ENCODE measurements around the gene TMEM156. TPM values are rescaled to one million over a fixed set of nuclear protein-coding genes. Genes with fewer than 3 reads are reported as not detected.
"Not testable (repeated sequence)": the region's sequence is repeated elsewhere in the genome, so short reads cannot be mapped to it uniquely, and the experiment has no call there.

Gene TMEM156
- total RNA-seq, 1 donor from 2014 or later: not detected

DNA sequence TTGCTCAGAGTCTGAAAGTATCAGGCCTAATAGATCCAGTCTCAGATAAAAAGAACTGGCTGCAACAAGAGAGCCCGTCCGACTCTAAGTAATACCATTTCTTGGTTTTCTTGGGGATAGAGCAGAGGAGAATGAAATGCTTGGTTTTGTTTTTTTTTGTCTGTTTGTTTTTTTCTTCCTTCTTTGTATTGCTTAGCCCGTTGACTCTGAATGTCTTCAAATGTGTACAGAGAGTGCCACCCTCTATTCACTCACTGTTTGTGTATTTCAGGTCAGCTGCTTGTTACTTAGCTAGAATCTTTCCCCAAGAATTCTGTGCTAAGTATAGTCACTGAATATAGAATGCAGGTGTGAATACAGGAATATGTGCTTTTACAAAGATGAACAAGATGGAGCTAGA, 5.7 kb upstream of the TMEM156 start:
- no peaks in the 10 kb centered on the region for H3K9me3 Mint-ChIP-seq (ENCODE audit: low read depth)
- peak overlapping the region; percentile 94 for H3K27ac Mint-ChIP-seq
- no peaks in the 10 kb centered on the region for H3K27me3 Mint-ChIP-seq
- H3K4me1 Mint-ChIP-seq (ENCODE audit: low read depth): peaks cover 30% of the 10 kb centered on the region
- no peaks in the 10 kb centered on the region for H3K36me3 Mint-ChIP-seq (ENCODE audit: insufficient read depth)
- TF ChIP-seq, protein P1, sequence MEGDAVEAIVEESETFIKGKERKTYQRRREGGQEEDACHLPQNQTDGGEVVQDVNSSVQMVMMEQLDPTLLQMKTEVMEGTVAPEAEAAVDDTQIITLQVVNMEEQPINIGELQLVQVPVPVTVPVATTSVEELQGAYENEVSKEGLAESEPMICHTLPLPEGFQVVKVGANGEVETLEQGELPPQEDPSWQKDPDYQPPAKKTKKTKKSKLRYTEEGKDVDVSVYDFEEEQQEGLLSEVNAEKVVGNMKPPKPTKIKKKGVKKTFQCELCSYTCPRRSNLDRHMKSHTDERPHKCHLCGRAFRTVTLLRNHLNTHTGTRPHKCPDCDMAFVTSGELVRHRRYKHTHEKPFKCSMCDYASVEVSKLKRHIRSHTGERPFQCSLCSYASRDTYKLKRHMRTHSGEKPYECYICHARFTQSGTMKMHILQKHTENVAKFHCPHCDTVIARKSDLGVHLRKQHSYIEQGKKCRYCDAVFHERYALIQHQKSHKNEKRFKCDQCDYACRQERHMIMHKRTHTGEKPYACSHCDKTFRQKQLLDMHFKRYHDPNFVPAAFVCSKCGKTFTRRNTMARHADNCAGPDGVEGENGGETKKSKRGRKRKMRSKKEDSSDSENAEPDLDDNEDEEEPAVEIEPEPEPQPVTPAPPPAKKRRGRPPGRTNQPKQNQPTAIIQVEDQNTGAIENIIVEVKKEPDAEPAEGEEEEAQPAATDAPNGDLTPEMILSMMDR (IDR thresholded peaks at IDR 0.05; ENCODE audit: unreplicated experiment): no peak
- DNase-seq (ENCODE audit: low spot score, unreplicated experiment): no peak
- no peak overlapping the region for H3K4me3 Mint-ChIP-seq (ENCODE audit: low read depth)

DNA sequence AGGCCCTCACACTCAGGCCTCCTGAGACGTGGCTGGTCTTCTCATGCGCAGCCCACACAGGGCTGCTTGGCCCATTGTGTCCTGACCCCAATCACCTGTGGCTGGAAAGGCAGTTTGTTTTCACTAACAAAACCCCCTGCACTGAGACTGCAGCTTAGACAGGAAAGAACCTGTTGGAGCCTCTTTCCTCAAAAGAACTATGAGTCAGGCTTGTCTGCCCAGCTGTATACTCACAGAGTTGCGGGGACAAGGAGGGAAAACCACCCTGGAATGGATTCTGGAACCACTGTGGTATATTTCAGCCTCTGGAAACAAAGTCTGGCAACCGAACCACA, 5.2 kb upstream of the TMEM156 start:
- Mint-ChIP-seq H3K4me1 (ENCODE audit: low read depth) (peaks cover 28% of the 10 kb centered on the region), H3K36me3 (ENCODE audit: insufficient read depth) (no peaks in the 10 kb centered on the region), H3K4me3 (ENCODE audit: low read depth) (no peak overlapping the region), H3K27ac (peak overlapping the region; percentile 94), H3K27me3 (no peaks in the 10 kb centered on the region), H3K9me3 (ENCODE audit: low read depth) (no peaks in the 10 kb centered on the region)
- TF ChIP-seq, protein P1 (IDR thresholded peaks at IDR 0.05; ENCODE audit: unreplicated experiment): no peak
- DNase-seq (ENCODE audit: low spot score, unreplicated experiment): no peak

DNA sequence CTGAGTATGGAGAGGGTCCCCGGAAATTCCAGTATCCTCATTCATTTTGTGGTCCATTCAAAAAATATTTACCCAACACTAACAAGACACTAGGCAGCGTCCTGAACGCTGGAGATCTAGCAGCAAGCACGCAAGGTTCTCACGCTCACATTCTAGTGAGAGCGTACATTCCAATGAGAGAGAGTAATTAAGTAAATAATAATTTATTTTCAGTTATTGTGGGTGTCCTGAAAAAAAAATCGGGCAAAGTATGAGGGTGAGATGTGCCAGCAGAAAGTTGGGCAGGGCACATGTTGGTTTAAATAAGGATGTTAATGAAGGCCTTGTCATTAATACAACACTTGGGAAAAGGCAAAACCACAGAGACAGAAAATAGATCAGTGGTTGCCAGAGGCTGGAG, 4.0 kb upstream of the TMEM156 start:
- no peak for DNase-seq (ENCODE audit: low spot score, unreplicated experiment)
- TF ChIP-seq, protein P1 (IDR thresholded peaks at IDR 0.05; ENCODE audit: unreplicated experiment): no peak
- peaks cover 23% of the 10 kb centered on the region for H3K4me1 Mint-ChIP-seq (ENCODE audit: low read depth)
- H3K27ac Mint-ChIP-seq: peak overlapping the region; percentile 93
- no peaks in the 10 kb centered on the region for H3K9me3 Mint-ChIP-seq (ENCODE audit: low read depth)
- no peaks in the 10 kb centered on the region for H3K27me3 Mint-ChIP-seq
- no peaks in the 10 kb centered on the region for H3K36me3 Mint-ChIP-seq (ENCODE audit: insufficient read depth)
- no peak overlapping the region for H3K4me3 Mint-ChIP-seq (ENCODE audit: low read depth)

DNA sequence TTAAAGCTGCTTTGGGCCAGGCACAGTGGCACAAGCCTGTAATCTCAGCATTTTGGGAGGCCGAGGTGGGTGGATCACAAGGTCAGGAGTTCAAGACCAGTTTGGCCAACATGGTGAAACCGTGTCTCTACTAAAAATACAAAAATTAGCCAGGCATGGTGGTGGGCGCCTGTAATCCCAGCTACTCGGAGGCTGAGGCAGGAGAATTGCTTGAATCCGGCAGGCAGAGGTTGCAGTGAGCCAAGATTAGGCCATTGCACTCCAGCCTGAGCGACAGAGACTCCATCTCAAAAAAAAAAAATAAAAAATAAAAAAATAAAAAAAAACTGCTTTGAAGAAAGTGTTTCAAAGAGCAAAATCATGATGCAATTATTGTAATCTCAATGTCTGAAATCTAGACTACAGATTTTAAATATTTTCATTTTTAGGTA, 604 bp downstream of the TMEM156 start:
- not testable (repeated sequence) for H3K27me3 Mint-ChIP-seq; DNase-seq (ENCODE audit: low spot score, unreplicated experiment); H3K4me3 Mint-ChIP-seq (ENCODE audit: low read depth); H3K9me3 Mint-ChIP-seq (ENCODE audit: low read depth); H3K27ac Mint-ChIP-seq; H3K36me3 Mint-ChIP-seq (ENCODE audit: insufficient read depth); H3K4me1 Mint-ChIP-seq (ENCODE audit: low read depth)

DNA sequence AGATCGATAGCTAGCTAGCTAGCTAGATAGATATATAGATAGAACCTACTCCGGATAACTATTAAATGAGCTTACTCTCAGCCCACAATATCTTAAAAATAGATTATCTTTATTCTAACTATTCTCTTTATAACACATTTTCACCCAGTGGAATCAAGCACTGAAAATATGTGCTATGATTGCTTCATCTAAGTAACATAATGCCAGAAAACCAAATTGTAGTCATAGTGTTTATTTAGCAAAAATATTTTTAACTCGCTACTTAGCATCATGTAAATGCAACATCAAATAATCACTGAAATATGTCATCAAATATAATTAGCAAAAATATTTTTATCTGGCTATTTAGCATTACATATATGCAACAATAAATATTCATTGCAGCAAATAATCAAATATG, 1.5 kb downstream of the TMEM156 start:
- no peaks in the 10 kb centered on the region for H3K36me3 Mint-ChIP-seq (ENCODE audit: insufficient read depth)
- no peak overlapping the region for H3K27ac Mint-ChIP-seq
- H3K27me3 Mint-ChIP-seq: no peaks in the 10 kb centered on the region
- TF ChIP-seq, protein P1 (IDR thresholded peaks at IDR 0.05; ENCODE audit: unreplicated experiment): no peak
- no peak overlapping the region for H3K4me3 Mint-ChIP-seq (ENCODE audit: low read depth)
- peaks cover 1% of the 10 kb centered on the region for H3K4me1 Mint-ChIP-seq (ENCODE audit: low read depth)
- DNase-seq (ENCODE audit: low spot score, unreplicated experiment): no peak
- no peaks in the 10 kb centered on the region for H3K9me3 Mint-ChIP-seq (ENCODE audit: low read depth)

DNA sequence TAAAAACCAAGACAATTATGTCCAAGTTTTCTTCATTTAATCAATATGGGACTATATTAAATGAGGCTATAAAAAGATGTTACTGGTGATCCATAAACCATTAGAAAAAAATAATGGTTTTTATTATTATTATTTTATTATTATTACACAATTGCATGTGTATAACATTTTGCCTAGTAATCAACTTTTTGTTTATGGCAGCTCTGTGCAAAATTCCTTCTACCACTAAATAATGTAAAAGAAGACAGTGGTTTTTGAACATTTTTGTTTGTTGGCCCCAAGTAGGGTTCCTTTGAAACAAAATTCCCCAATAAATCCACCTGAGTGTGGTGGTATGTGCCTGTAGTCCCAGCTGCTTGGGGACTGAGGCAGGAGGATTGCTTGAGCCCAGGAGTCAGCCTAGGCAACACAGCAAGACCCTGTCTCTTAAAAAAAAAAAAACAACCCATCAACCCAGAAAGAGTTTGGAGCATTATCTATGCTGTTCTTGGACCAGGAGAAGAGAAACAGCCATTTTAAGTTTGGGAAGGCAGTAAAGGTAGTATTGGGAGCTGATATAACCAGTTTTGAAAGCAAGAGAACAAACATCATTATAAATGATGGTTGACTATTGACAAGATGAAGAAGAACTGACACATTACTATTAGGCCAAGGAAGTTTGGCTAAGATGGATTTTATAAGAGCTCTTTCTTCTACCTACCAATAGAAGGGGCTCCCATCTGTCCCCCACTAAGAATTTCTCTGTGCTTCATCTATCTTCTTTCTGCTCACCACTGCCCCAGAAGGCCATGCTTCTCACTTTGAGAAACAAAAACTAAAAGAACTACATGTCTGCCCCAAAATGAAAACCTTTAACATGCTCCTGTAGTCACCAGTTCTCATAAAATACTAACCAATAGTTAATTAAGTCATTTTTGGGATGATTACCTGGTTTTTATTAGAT, 2.2 kb downstream of the TMEM156 start:
- H3K4me1 Mint-ChIP-seq (ENCODE audit: low read depth): no peaks in the 10 kb centered on the region
- no peaks in the 10 kb centered on the region for H3K36me3 Mint-ChIP-seq (ENCODE audit: insufficient read depth)
- no peak overlapping the region for H3K27ac Mint-ChIP-seq
- H3K9me3 Mint-ChIP-seq (ENCODE audit: low read depth): no peaks in the 10 kb centered on the region
- no peaks in the 10 kb centered on the region for H3K27me3 Mint-ChIP-seq
- TF ChIP-seq, protein P1 (IDR thresholded peaks at IDR 0.05; ENCODE audit: unreplicated experiment): no peak
- no peak overlapping the region for H3K4me3 Mint-ChIP-seq (ENCODE audit: low read depth)
- DNase-seq (ENCODE audit: low spot score, unreplicated experiment): no peak
